GM23248 (cell line): ENCODE data around the gene LMO7.

Experiments used
- EZH2 ChIP-seq: fragments of 200-600 bp; sonication (generic); IDR thresholded peaks from 2 replicates; pipeline ENCODE4 v1.6.1; 2018; ENCODE audit warnings: antibody characterized with exemption, mild to moderate bottlenecking; ENCODE audit not compliant: insufficient read depth, poor library complexity, severe bottlenecking
- EZH2phosphoT487 ChIP-seq: fragments of 200-600 bp; sonication (generic); IDR thresholded peaks from 2 replicates; pipeline ENCODE4 v1.6.1; 2018; ENCODE audit warnings: antibody characterized with exemption, moderate library complexity, mild to moderate bottlenecking, low read depth; ENCODE audit not compliant: insufficient read depth

DNA sequence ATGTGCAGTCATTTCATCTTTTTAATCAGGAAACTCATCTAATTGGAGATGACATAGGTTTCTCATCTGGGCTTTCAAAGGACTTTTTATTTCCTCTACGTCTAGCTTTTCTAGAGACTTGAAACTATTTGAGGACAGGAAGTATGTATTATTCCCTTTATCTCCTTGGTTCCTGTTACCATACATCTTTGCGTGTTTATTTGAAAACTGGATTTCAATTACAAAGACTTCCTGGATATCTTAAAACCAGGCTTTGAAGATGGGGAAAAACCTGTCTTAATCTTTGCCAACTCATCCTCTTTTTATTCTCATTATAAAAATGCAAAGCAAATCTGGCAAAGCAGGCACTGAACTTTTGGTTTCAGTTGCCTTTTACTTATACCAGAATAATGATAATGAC, 130.5 kb downstream of the LMO7 start:
- TF ChIP-seq EZH2 (no peak), EZH2phosphoT487 (no peak)
